Inferior parietal cortex (tissue), 1 donor: ENCODE results near the gene PAFAH2.

ENCODE experiments used
- DNase-seq: peaks from one replicate; pipeline ENCODE4 v3.0.0-alpha.2; 2016; ENCODE audit errors: extremely low spot score

The PAFAH2 gene

GRCh38 chr1:25997828-25998761 lies at the start of gene PAFAH2:
Gene PAFAH2 (minus strand): TSS chr1:25998063. CDS start chr1:25990816, 7,247 bp downstream.
- DNase-seq: peak; percentile 100

- DNase-seq: no peak
These were observed 49.5 kb upstream of the PAFAH2 start for GRCh38 chr1:26047278-26047874.

- no peak for DNase-seq
These were observed 48.6 kb upstream of the PAFAH2 start for GRCh38 chr1:26046246-26047095.

GRCh38 chr1:26045722-26046245 lies 47.9 kb upstream of the PAFAH2 start, which contains the start of gene SLC30A2:
Gene SLC30A2 (minus strand): TSS chr1:26046118. CDS start chr1:26045896, 222 bp downstream.
- DNase-seq: no peak

- no peak for DNase-seq
These were observed 47.3 kb upstream of the PAFAH2 start for GRCh38 chr1:26044971-26045721.

GRCh38 chr1:26044414-26044813 lies 46.6 kb upstream of the PAFAH2 start:
- DNase-seq: no peak

GRCh38 chr1:26043765-26044164 lies 45.9 kb upstream of the PAFAH2 start:
- no peak for DNase-seq

GRCh38 chr1:26041978-26042377 lies 44.1 kb upstream of the PAFAH2 start:
- DNase-seq: no peak

- no peak for DNase-seq
These were observed 43.5 kb upstream of the PAFAH2 start for GRCh38 chr1:26041401-26041800.

GRCh38 chr1:26038904-26039303 lies 41.0 kb upstream of the PAFAH2 start:
- DNase-seq: no peak

GRCh38 chr1:26038477-26038876 lies 40.6 kb upstream of the PAFAH2 start:
- DNase-seq: no peak

- DNase-seq: no peak
These were observed 40.0 kb upstream of the PAFAH2 start for GRCh38 chr1:26037904-26038303.

- DNase-seq: no peak
These were observed 39.0 kb upstream of the PAFAH2 start for GRCh38 chr1:26036756-26037281.

GRCh38 chr1:26035959-26036755 lies 38.3 kb upstream of the PAFAH2 start:
- peak; percentile 85 for DNase-seq

- peak; percentile 93 for DNase-seq
These were observed 37.5 kb upstream of the PAFAH2 start for GRCh38 chr1:26035203-26035958.

- DNase-seq: no peak
These were observed 36.8 kb upstream of the PAFAH2 start for GRCh38 chr1:26034504-26035202.

- DNase-seq: no peak
These were observed 34.9 kb upstream of the PAFAH2 start for GRCh38 chr1:26032656-26033357.
